Activated CD8-positive, alpha-beta memory T cell treated with anti-CD3 and anti-CD28 coated beads, Interleukin-2, amount 50 U/mL, for 4 hours (primary cell): ENCODE data around the gene OR10AD1.
"Not testable (repeated sequence)": the region's sequence is repeated elsewhere in the genome, so short reads cannot be mapped to it uniquely, and the experiment has no call there.

Source experiments
- DNase-seq: peaks from one replicate; pipeline ENCODE4 v3.0.0-alpha.2; 2020

OR10AD1 gene

GRCh38 chr12:48203192-48203591 lies at the start of gene OR10AD1:
Gene OR10AD1, minus strand, starts transcription at chr12:48203292. Its CDS starts 0 bp downstream, at chr12:48203292.
- DNase-seq = no peak

GRCh38 chr12:48247181-48247966 lies 44.3 kb upstream of the OR10AD1 start:
- no peak for DNase-seq

DNA sequence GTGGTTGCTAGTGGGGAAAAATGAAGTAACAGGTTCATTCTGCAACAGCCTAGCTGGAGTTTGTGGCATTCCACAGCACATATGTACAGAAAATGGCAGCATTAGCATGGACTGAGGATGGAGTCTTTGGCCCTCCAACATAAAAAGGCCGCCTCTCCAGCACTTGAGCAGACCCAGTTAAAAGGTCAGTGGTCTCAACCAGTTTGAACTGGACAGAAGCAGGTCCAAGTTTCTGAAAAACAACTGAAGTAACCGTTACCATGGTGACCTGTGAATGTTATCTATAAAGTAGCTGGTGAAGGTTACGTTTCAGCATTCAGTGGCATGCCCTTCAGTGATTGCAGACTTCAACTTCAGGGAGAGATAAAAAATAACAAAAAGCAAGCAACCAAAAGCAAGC lies 34.1 kb upstream of the OR10AD1 start:
- DNase-seq = no peak

DNA sequence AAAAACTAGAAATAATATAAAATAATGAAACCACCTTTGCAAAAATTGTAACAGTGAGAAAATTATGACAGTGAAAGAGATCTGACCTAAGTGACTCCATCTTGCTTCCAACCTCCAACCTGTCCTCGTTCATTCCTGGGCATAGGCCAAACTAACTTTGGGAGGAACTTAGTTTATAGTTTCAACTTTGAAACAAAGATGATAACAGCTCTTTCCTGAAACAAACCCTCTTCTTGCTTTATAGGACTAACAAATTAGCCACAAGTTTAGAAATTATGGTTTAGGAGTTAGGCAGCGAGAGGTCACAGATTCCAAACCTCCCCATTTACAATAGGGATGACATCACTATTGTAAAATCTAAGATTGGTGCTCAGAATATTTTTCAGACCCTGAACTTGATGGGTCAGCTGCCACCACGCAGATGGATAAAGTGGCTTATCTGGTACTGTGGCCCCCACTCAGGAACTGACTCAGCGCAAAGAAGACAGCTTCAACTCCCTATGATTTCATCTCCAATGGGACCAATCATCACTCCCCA lies 32.8 kb upstream of the OR10AD1 start:
- no peak for DNase-seq

DNA sequence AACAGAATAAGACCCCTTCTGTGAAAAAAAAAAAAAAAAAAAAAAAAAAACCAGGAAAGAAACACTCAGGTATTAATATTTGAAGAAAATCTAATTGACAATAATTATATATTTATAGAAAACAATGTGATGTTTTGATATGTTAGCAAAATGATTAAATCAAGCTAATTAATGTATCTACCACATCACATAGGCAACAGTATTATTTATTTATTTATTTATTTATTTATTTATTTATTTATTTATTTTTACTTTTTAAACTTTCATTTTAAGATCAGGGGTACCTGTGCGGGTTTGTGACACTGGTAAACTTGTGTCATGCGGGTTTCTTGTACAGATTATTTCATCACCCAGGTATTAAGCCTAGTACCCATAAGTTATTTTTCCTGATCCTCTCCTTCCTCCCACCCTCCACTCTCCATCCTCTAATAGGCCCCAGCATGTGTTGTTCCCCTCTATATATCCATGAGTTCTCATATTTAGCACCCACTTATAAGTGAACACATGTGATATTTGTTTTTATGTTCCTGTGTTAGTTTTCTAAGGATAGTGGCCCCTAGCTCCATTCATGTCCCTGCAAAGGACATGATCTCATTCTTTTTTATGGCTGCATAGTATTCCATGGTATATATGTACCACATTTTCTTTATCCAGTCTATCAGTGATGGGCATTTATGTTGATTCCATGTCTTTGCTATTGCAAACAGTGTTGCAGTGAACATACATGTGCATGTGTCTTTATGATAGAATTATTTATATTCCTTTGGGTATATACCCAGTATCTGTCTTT lies 28.3 kb upstream of the OR10AD1 start:
- DNase-seq = not testable (repeated sequence)

DNA sequence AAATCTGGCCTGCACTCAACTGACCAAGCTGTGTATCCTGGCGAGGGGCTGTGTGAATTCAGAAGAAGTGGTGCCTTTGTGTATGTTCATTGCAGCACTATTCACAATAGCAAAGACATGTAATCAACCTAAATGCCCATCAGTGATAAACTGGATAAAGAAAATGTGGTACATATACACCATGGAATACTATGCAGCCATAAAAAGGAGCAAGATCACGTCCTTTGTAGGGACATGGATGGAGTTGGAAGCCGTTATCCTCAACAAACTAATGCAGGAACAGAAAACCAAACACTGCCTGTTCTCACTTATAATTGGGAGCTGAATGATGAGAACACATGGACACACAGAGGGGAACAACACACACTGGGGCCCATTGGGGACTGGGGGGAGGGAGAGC lies 21.4 kb upstream of the OR10AD1 start:
- not testable (repeated sequence) for DNase-seq

DNA sequence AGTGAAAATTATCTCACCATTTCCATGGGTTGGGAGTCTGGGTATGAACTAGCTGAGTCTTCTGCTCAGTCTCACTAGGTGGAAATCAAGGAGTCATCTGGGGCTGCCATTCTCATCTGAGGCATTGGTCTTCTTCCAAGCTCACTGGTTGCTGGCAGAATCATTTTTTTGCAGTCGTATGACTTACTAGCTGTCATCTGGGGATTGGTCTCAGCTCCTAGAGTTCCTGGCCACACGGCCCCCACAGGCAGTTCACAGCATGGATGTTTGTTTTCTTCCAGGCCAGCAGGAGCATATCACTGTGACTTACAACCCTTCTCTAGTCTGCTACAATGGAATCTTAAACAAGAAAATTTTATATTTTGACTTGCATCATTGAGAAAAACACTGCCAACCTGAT lies 18.6 kb upstream of the OR10AD1 start:
- DNase-seq = no peak

GRCh38 chr12:48220701-48221100 lies 17.6 kb upstream of the OR10AD1 start:
- no peak for DNase-seq

DNA sequence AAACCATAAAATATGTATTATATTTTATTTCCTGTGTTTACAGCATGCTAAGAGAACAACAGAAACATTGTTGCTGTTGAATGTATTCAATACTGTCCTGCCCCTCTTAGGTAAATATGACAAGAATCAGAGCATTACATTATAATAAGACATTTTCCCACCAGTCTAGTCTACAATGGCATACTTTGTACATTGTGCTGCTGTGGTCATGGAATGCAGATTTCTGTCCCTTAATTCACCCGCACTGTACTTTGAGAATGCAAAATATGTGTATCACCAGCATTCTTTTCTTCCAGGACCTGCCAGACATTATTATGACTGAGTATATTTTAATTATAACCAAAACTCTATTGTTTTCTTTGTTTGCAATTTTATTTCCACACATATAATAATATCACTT lies 16.5 kb upstream of the OR10AD1 start:
- DNase-seq = no peak

- DNase-seq = no peak
Observed at GRCh38 chr12:48216785-48217184, 13.7 kb upstream of the OR10AD1 start.

DNA sequence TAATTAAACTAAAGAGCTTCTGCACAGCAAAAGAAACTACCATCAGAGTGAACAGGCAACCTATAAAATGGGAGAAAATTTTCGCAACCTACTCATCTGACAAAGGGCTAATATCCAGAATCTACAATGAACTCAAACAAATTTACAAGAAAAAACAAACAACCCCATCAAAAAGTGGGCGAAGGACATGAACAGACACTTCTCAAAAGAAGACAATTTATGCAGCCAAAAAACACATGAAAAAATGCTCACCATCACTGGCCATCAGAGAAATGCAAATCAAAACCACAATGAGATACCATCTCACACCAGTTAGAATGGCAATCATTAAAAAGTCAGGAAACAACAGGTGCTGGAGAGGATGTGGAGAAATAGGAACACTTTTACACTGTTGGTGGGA lies 6.4 kb upstream of the OR10AD1 start:
- not testable (repeated sequence) for DNase-seq

- no peak for DNase-seq
Observed at GRCh38 chr12:48202766-48203165, 326 bp downstream of the OR10AD1 start.

DNA sequence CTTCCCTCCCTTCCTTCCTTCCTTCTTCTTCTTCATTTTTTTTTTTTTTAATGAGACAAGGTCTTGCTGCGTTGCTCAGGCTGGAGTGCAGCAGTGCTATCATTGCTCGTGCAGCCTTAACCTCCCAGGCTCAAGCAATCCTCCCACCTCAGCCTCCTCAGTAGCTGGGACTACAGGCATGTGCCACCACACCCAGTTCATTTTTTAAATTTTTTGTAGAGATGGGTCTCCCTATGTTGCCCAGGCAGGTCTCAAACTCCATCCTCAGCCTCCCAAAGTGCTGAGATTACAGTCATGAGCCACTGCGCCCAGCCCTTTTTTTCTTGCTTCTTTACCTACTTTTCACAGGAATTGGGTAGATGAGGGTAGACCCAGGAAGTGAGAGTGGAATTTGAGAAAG lies 1.6 kb downstream of the OR10AD1 start:
- DNase-seq = no peak

GRCh38 chr12:48201091-48201490 lies 2.0 kb downstream of the OR10AD1 start:
- DNase-seq = no peak

GRCh38 chr12:48199774-48200221 lies 3.3 kb downstream of the OR10AD1 start:
- DNase-seq = no peak

GRCh38 chr12:48198985-48199384 lies 4.1 kb downstream of the OR10AD1 start:
- no peak for DNase-seq

DNA sequence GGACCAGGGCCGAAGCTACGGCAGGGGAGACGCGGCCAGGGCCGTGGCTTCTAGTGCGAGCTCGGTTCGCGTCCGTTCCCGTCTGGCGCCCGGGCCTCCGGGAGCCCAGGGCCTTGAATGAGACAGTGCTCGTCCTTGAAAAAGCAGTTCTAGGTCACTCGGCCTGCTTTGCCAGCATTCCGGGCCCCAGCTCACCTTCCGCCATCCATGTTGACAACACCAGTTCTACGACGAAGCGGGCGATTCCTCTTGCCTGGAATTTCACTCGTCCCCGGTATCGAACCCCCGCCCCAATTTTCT lies 4.5 kb downstream of the OR10AD1 start:
- peak; percentile 34 for DNase-seq

GRCh38 chr12:48197971-48198671 lies 5.0 kb downstream of the OR10AD1 start:
- DNase-seq = peak; percentile 87

DNA sequence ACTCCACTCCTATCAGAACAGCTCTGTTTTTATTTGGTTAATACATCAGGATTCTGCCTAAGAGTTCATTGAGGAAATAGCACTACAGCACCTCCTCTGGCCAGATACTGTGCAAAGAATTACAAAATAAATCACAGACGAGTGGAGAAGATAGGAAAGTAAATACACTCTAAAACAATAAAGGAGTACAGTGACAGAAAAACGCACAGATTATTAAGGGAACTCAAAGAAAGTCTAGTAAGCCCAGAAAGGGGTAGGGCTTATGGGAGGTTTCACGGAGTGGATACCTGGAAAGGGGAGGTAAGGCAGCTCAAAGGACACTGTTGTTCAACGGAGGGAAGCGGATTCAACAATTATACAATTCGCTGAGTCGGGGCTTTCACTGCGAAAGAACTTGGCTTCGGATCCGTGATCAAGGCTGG lies 5.5 kb downstream of the OR10AD1 start:
- DNase-seq = no peak

DNA sequence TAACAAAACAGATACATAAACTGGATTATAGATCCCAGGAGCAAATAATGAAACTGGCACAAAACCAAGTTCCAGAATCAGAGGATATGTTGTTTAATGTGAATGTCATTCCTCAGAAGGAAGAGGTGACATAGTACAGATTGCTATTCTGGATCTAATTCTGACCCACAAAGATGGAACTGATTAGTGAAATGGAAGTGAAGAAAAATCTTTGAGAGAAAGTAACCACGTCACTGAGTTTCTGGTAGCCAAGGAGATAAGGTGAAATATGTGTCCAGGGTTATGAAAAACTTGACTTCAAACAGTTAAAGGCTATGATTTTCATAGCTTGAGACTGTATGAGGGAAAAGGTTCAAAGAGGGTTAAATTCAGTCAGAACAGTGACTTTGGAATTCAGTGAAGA lies 8.3 kb downstream of the OR10AD1 start:
- DNase-seq = no peak

DNA sequence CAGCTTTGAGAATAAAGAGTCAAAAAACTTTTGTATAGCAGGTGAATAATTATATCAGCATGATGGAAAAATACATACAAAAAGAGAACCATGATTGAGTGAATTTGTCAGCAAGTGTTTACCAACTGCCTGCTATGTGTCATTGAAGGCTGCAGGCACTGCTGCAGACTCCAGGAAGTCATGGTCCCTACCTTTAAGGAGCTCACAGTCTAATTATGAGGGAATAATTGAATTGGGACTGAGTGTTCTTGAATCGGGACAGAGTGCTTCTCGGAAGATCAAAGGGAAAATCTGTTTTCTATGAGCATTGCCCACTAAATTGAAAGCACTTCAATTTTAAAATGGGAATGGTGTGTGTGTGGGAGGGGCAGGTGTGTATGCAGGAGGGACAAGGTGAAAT lies 9.5 kb downstream of the OR10AD1 start:
- DNase-seq = no peak

GRCh38 chr12:48192861-48193260 lies 10.2 kb downstream of the OR10AD1 start:
- DNase-seq = no peak

GRCh38 chr12:48191096-48191495 lies 12.0 kb downstream of the OR10AD1 start:
- no peak for DNase-seq
